Articular chondrocyte of knee joint (primary cell): ENCODE measurements around the gene RND3. TPM values are rescaled to one million over a fixed set of nuclear protein-coding genes. Genes with fewer than 3 reads are reported as not detected.

ENCODE experiments used
- total RNA-seq: library from RNA; depleted of rRNA; stranded (reverse); fragments of >200 nt; gene quantifications from 2 replicates; pipeline ENCODE4 v1.2.3, GENCODE V29; 2012

RND3 gene, protein sequence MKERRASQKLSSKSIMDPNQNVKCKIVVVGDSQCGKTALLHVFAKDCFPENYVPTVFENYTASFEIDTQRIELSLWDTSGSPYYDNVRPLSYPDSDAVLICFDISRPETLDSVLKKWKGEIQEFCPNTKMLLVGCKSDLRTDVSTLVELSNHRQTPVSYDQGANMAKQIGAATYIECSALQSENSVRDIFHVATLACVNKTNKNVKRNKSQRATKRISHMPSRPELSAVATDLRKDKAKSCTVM
- total RNA-seq: 497 and 586 TPM in 2 replicates

DNA sequence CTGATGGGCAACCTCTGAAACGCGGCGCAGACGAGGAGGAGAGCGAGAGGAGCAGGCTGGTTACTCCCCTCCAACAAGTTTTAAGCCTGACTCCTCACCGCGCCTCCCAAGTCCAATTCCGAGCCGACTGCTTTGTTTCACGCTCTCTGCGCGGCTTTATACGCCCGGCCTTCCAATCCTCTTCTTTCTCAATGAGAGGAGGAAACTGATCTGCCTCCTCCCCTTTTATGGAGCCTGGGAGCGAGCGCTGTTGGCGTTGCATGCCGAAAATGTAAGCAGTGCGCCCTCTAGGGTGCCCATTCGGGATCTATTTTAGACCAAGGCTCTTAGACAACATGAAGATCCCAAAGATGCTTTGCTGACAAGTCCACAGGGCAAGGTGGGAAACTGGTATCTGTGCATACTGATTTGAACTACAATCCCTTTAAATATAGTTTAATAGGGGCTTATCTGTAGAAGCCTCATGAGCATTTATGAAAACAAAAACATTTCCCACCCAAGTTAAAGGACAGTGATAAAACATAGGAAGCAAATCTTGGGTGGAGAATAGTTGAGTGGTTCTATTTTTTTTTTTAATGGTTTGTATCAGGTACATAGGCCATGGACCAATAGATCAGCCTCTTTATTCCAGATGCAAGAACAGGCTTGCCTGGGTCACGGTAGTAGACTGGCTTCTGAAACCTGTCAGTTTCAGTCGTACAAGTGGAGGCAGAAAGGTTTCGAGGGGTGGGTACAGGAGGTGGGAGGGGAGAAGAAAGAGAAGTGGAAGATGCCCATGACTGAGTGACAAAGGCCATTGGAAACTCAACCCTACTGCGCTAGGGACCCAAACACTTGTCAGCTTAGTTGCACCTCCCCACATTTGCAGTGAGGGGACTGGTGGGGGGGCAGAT is at the start of gene RND3:
TSS of gene RND3 (minus strand) at position 131 of the 893 bp plus-strand sequence. CDS start 250 bp downstream, outside the sequence.

